NCI-H187 treated with DMSO at 0.1 percent for 48 hours (cell line): ENCODE data around the gene ELF4.

Experiments used
- DNase-seq: peaks from one replicate; lab custom pipeline; 2025; lab: John Stamatoyannopoulos, UW

Gene ELF4

DNA sequence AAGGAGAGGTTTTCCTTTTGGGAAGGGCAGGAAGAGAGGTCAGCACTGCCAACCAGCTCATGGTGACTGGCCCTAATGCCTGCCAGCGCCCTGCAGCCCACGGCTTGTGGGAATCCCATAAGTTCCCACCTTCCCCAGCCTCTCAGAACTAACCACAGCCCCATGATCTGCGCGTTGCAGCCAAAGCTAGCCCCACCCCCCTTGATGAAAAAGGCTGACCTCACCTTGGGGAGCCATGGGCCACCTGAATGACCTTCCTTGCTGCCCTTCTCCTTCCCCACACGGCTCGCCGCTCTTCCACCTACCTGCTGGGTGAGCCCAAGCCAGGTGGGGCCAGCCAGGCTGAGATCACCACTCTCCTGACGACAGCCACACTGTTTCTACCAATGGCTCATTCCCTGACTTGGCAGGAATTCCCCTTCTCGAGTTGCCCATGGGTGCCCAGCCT is 3.9 kb upstream of the ELF4 start:
- no peak for DNase-seq

DNA sequence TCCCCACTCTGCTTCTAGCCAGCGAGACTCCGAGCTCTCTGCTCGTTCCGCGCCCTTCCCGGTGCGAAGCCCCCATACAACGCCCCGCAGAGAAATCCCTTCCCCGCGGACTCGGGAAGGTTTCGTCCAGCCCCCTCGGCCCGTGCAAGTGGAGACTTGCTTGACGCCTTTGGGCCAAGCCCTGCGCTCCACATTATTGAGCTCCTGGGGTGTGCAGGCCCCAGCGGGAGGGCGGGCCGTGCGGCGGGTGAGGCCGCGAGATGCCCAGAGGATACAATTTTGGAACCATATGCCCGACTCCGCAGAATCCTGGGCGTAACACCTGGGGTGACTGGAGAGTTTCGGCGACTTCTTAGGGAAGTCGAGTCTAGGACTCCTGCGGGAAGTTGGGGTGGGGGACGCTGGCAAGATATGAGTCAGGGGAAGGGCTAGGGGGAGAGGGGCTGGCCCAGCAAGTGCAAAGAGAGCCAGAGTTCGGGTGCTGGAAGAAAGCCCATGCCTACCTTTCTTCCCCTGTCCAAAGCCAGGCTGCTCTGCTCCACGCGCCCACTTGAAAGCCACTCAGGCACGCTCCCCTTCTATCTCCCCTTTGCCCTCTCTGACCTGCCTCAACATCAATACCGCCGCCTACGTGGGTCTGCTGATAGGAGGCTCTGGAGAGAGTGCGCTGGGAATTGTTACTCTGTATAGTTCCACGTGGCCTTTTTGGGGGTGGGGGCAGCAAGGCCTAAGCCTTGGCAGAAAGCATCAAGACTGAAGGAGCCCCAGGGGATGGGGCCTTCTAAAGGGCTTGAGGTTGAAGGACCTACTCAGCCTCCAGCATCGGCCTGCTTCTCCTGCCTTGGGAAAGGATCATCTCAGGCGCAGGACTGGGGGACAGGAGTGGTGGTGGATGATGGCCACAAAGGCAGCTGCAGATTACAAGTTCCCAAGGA is 1.2 kb upstream of the ELF4 start:
- no peak for DNase-seq

DNA sequence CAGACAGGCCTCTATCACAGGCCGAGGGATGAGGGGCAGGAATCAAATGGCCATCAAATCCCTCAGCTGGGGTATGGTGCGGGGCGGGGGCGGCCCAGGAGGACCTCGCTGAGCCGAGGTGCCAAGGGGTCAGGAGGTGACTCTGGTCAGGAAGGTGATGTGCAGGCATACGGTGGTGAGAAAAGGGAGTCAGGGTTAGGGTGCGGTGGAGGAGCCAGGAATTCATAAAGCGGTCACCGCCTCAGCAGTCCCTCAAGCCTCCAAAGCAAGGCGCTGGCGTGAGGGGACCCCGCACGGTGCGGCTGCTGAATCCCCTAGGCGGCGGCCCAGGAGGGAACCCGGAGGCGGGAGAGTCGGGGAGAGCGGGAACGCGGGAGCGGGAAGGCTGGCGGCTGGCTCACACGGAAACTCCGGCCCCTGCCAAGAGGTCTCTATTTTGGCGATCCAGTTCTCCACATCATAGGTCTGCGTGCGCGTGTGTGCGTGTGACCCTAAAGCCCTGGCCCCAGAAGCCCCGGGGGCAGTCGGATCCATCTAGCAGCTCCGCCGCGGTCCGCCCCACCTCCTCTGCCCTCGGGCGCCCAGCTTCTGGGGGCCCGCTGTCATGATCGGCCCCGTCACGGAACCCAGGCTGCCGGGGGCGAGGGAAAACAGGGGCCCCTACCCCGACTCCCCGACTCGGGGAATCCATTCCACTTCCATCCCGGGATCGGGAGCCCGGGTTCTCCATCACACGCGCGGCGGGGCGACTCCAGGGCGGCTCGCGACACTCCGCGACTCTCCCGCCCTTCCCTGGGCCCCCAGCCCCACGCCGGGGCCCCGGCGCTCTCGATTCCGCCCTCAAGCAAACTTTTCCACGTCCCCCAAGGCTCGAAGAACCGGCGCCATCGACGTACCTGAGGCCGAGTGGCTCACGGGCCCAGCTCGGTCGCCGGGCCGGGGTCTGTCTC is 593 bp downstream of the ELF4 start:
- no peak for DNase-seq

DNA sequence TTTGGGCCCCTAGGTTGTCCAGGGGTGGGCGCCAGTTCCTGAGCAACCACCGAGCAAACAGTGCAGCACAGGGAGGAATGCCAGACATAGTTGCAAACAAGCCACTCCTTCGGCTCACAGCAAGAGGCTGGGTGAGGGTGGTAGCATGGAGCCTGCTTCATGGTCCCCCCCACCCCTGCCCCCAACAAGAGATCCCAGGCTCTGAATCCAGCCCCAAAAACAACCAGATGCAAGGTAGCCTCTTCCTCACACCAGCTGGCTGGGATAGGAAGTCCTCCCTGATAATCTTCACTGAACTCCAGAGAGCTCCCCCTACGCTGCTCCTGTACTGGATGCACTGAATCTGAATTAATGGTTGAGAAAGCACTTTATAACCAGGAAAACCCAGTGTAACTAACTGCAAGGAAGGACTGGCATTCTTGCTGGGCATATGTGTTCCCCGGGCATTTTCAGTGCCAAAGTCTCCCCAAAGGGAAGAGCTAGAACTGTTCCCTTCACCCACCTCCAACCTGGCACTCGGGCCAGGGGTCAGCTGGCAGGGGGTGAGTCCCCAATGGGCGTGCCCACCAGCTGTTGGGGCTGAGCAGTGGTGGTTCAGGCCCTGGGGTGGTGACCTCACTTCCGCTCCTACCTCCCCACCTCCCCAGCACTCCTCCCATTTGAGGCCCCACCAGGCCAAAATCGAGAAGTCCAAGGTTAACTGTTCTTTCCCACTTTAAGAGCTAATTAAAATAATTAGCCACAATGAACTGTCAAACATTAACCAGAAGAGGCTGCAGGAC is 1.5 kb downstream of the ELF4 start:
- DNase-seq, result no peak

DNA sequence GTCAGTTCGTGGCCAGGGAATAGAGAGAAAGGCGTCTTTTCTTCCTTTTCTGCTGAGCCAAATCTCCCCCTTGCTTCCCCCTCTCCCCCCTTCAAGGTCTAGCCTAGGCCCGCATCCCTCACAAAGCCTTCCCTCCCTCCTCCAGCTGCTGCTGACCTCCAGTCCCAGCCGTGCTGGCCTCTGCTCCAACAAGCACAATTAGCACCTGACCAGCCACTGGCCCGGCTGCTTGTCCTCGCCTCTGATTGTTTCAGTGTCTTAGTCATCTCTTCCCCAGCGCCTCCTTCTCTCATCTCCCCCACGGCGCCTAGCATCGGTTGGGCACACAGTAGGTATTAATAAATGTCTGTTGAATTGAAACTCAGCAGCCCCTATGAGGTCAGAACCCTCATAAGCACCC is 4.2 kb downstream of the ELF4 start:
- DNase-seq, result no peak

DNA sequence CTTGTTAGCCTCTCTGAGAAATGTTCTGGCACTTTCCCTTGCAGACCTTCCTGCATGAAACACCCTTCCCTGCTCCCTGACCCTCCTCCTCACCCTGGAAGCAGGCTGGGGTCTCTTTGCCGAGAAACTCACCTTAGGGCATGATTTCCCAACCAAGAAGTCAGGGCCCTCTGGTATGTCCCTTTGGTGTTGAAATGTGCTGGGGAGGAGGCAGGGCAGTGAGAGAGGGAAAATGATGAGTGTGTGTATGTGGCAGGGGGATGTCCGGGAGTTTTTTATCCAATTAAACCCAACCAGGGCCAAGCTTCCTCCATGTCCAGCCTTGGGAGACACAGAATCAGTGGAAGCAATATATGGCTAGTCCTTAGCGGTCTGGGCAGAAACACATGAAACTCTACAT is 5.1 kb downstream of the ELF4 start:
- no peak for DNase-seq

DNA sequence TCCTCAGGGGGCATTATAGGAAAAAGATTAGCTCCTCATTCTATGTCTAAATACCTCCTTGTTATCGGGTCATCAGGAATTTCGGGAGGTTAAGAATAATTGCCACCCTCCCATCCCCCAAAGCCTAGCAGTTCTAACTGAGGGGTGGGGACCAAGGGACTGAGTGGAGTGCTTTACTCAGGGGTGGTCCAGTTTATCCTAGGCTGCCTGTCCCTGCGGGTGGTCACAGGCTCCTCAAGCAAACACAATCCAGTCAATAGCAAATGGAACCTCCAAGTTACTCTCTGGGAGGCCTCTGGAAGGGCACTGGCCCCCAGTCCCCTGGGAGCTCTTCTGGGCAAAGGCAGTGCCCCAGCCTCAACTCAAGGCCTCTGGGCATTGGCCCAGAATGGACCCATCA is 6.7 kb downstream of the ELF4 start:
- DNase-seq, result no peak

DNA sequence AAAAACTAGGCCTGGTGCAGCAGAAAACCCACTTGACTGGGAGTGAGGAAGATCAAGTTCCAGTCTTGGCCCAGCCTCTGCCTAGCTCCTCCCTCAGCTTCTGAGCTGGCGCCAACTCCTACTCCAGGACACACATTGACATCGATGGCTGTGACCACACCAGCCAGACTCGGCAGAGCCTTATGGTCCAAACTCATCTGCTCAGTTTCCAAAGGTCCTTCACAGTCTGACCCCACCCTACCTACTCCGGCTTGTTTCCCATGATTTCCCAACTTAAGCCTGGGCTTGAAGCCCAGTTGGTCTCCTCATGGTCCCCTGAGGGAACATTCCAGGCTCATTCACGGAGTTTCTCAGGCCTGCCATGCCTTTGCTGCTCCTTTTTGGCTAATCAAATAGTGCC is 10.1 kb downstream of the ELF4 start:
- no peak for DNase-seq

DNA sequence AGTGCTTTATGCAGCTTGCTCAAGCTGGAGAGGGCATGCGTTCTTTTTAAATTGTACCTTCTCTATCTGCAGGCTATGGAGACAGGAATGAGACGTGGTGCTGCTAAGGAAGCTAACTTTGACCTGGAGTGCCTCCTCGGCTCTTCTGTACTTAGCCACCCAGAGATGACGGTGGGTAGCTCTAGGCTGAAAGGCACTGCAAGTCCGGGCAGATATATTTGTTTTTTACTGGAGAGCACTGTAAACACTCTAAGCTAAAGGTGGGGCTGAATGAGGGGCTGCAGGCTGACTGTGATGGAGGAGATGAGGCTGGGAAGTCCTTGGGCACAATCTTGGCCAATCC is 12.1 kb downstream of the ELF4 start:
- DNase-seq, result no peak

DNA sequence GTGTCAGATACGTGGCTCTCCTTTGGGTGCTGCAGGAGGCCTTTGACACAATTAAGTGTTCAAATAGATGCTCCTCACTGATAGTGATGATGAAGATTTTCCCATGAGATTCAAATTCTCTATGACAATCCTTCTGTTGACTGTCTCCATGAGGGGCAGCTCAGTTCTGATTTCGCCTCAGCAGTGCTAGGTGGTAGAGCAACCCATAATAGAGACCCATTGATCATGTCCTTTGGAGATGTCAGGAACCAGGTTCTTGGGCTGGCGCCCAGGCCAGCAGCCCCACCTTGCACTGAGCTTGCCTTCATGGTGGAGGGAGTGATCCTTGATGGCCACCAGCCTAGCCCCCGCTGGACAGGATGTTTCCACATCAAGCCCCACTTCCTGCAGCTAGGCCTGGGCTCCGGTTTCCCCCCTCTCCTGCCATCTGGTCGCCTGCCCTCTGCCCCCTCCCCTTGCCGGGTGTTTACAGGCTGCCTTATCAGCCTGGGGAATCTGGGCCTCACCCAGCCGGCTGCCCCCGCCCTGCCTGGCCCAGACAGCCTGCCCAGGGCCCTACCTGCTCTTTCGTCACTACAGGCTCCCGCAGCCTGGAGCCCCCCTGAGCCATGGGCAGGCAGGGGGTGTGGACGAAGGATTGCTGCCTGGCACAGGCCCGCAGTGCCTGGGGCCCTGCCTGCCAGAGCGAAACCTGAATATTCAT is 12.6 kb downstream of the ELF4 start:
- no peak for DNase-seq

DNA sequence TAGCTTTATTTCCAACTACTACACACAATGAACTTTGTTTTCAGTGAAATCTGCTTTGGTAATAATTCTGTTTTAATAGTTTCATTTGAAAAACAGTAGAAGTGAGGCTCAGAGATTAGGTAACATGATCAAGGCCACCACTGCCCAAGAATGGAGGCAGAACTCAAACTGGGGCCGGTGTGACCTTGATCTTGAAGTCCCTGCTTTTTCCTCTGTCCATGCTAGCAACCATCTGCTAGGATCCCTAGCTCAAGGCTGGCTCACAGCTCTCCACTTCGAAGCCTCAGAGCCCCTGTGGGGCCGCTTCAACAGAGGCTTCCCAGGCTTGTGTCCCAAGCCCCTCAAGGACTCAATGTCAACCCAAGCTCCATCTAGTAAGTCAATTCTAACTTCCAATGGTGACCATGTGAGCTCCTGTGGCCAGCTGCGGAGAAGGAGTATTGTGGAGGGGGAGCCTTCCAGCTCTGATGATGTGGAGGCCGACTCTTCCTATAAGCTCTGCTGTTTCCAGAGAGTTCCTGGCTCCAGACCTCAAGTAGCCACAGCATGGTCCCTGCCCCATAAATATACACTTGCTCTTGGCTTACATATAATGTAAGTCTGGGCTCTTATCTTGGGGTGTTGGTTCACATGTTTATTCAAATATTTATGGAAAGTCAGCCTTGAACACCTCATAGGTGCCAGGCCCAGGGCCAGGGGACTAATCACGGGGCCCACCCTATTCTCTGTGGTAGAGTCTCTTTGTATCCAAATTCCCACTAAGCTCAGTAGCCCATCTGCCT is 14.9 kb downstream of the ELF4 start:
- no peak for DNase-seq

DNA sequence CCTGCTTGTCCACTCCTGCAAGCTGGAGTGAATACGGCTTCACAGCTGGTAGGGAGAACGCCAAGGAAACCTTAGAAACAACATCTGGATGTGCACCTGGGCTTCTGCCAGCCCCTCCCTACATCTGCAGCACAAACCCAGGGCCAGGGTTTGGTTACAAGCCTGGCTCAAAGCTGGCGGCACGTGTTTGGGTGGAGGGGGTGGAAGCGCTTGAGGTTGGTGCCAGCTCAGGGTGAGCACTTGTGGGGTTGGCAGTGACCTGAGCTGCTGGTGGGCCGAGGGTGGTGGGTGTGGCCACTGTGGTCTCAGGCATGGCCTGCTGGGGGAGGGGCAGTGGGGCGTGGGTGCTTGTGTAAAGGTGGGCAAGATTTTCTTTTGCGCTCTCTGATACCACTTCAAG is 15.6 kb downstream of the ELF4 start:
- no peak for DNase-seq

DNA sequence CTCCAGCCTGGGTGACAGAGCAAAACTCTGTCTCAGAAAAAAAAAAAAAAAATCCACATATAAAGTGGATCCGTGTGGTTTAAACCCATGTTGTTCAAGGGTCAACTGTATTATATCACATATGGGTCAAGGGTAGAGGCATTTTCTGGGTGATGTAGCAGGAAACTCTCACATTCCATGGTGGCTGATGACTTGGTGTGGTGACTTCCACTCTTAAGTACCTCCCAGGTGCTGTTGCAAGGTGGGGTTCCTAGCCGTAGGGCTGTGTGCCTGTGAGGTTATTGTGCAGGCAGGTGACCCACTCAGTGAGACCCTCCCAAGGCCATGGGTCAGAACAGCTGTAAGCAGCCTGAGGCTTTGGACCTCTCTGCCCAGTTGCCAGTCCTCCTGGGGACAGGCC is 17.0 kb downstream of the ELF4 start:
- DNase-seq, result no peak

DNA sequence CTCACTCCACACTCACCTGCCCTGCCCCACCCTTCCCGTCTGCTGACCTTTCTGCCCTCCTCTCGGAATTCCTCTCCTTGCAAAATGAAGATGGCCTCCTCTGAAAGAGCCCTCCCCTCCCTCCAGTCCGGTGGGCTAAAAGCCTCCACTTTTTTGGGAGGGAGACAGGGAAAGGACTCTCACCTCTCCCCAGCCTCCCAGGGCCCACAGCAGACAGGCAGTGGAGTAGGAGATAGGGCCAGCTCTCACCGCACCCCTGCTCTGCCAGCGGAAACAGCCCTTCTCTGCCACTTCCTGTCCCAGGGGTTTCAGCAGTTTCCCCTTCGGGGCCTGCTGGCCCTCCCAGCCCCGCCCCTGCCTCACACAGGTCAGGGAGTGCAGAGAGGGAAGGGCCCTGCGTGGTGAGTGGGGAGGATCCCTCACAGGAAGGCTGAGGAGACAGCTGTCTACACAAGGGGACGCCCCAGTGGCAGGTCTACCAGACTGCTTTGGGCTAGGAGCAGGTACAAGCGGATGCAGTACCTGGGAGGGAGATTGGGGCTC is 18.2 kb downstream of the ELF4 start:
- no peak for DNase-seq

DNA sequence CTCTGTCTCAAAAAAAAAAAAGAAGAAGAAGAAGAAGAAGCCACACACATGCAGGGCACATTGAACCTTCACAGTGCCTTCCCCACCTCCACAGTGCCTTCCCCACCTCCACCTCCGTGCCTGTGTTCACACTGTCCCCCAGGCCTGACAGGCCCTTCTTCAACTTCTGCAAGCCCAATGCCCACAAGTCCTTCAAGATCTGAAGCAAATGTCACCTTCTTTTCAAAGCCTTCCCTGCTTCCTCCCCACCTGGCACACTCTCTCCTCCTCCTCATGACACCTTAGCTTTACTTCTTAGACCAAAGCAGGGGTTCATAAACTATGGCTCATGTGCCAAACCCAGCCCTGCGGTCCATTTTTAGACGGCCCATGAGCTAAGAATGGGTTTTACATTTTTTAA is 19.9 kb downstream of the ELF4 start:
- no peak for DNase-seq

DNA sequence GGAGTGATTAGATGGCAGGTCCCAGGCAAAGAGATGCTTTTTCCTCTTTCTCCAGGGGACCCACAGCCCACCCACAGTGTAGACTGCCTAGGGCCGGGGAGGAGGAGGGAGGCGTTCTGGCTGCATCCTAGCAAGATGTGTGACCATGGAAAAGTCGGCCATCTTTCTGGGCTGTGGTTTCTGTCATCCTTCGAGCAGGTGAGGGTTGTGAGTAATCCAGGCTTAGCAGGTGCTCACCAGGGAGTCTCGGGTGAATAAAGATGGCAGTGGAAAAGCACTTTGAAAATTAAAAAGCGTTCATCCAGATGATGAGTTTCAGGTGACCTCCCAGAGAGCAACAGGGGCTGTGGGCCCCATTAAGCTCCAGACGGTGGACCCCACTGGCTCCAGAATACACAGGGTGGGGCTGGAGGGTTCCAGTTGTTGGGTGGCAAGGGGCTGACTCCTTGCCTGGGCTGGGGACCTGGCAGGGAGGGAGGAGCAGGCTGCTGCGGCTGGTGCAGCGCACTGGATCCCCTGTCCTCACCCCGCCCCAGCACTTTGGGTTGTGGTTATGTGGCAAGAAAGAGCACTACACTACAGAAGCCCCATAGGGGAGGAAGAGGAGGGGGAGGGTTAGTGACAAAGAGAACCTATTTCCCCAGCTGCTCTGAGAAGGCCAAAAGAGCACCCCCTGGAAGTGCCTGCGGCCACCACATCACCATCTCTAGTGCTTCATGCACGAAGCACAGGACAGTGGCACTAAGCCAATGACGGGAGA is 23.7 kb downstream of the ELF4 start:
- DNase-seq, result peak; percentile 53

DNA sequence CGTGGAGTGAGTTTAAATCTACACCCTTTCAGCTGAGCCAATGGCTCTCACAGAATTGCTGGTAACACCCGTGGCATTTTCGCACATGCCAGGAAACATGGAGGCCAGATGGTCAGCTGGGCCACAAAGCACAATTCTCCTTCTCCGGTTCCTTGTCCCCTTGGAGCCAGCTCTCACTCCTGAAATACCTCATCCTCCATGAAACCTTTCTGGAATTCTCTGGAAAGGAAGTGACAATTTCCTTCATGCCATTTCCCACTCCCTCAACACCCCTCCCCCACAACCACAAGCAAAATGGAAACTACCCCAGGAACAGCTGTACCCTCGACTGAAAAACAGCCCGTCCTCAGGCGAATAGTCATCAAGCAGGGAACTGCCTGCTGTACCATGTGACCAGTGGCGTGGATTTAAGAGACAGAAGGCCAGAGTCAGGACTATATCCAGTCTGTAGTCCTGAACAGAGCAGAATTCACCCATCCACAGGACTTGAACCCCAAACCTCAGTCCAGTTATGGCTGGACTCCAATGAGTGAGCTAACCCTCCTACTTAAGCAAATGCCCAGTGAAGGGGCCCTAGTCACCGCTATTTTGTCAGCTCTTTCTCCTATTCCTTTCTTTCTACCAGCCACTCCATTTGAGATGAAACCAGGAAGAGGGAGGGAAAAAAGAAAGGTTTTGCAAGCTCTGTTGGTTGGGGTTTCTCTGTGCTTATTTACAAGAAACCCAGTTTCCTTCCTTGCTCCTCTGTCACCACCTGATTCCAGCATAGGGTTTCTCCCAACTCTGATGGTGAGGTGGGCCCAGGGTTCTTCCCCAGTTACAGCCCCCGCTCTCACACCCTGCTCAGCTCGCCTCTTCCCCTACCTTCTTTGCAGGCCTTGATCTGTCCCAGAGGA is 24.5 kb downstream of the ELF4 start:
- DNase-seq, result no peak

DNA sequence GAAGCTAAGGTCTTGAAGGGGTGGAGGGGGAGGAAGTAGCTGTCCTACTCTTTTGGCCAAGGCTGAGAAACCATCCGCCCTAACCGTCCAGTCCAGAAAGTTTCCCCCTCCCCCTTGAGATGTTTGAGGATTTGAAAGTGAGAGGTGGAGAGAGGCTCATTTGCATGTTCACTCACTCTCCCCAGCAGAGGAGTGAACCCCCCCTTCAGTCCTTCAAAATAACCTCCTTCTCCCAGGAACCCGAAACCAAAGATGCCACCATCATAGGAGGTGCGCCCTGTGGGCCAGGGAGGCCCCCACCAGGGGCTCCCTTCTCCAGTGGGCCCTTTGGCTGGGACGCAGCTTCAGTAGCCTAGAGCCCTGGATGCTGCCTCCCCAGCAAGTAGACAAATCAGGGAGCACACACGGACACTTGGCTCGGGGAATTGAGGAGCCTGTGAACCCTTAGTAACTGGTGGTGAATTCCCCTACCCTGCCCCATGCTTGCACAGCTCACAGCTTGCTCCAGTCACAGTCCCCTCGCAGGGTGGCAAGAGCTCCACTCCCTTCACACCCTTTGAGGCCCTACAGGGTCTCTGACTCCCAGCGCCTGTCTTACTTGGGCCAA is 25.6 kb downstream of the ELF4 start:
- DNase-seq, result no peak
